MCF 10A (cell line): ENCODE measurements around the gene FCHSD2. TPM values are rescaled to one million over a fixed set of nuclear protein-coding genes. Genes with fewer than 3 reads are reported as not detected.

ENCODE experiments used
- BruUV-seq: library from RNA; stranded (reverse); fragments of 400-500 nt; replicated peaks from 2 replicates; lab custom pipeline; 2021; lab: Mats Ljungman, UMichigan
- CTCF ChIA-PET: fragments of 300-600 bp; sonication (Branson Sonifier 250); formaldehyde crosslinking; extraction: SDS; loops from one replicate; lab custom pipeline; 2021; ENCODE audit warnings: antibody characterized with exemption, inconsistent platforms; lab: Yijun Ruan, JAX
- POLR2A ChIA-PET: fragments of 300-600, 350-650 bp; sonication (Branson Sonifier 250); formaldehyde crosslinking; extraction: SDS; loops from one replicate; lab custom pipeline; 2020; ENCODE audit warnings: antibody characterized with exemption, inconsistent platforms; lab: Yijun Ruan, JAX
- DNase-seq: peaks from one replicate; pipeline ENCODE4 v3.0.0-alpha.2; 2018; ENCODE audit not compliant: unreplicated experiment
- H3K27ac Mint-ChIP-seq: one replicate; pipeline ENCODE4 v1.8.0; 2022; ENCODE audit warnings: mild to moderate bottlenecking, low read depth, mixed read lengths; ENCODE audit not compliant: unreplicated experiment
- H3K27me3 Mint-ChIP-seq: one replicate; pipeline ENCODE4 v1.8.0; 2022; ENCODE audit warnings: mixed read lengths; ENCODE audit not compliant: insufficient read depth, unreplicated experiment
- H3K36me3 Mint-ChIP-seq: one replicate; pipeline ENCODE4 v1.8.0; 2022; ENCODE audit warnings: mild to moderate bottlenecking, moderate library complexity, mixed read lengths; ENCODE audit not compliant: insufficient read depth, unreplicated experiment
- H3K4me1 Mint-ChIP-seq: one replicate; pipeline ENCODE4 v1.8.0; 2022; ENCODE audit warnings: mixed read lengths; ENCODE audit not compliant: insufficient read depth, unreplicated experiment
- H3K4me3 Mint-ChIP-seq: one replicate; pipeline ENCODE4 v1.8.0; 2022; ENCODE audit warnings: mild to moderate bottlenecking, moderate library complexity, mixed read lengths; ENCODE audit not compliant: unreplicated experiment
- H3K9me3 Mint-ChIP-seq: one replicate; pipeline ENCODE4 v1.8.0; 2022; ENCODE audit warnings: mixed read lengths; ENCODE audit not compliant: unreplicated experiment
- CTCF ChIP-seq: fragments of 200-600 bp; IDR thresholded peaks from one replicate; pipeline ENCODE4 v1.8.0; 2022; ENCODE audit warnings: antibody characterized with exemption, mild to moderate bottlenecking; ENCODE audit not compliant: unreplicated experiment
- intact Hi-C: fragments of 100-400 bp; cut with micrococcal nuclease; formaldehyde crosslinking; loops from 2 replicates; pipeline ENCODE4 v1.14.1; 2022
- total RNA-seq: library from RNA; stranded (reverse); gene quantifications from 2 replicates; pipeline ENCODE4 v1.2.3, GENCODE V29; 2022

Gene FCHSD2
- total RNA-seq, 1 experiment from 2014 or later = 12.8 TPM

- Mint-ChIP-seq H3K27me3 (no peaks in the 10 kb centered on the region), H3K27ac (no peak overlapping the region), H3K4me3 (no peak overlapping the region), H3K4me1 (no peaks in the 10 kb centered on the region), H3K36me3 (no peaks in the 10 kb centered on the region), H3K9me3 (no peaks in the 10 kb centered on the region)
- no peak for TF ChIP-seq CTCF
- CTCF ChIA-PET = interaction anchor here (0.6 kb wide), 1 partner anchor 293 kb away, joined by 3 read pairs; no protein-coding TSS in a partner anchor
- intact Hi-C loops = no loop called here
- POLR2A ChIA-PET = no interaction called here
- no peak for DNase-seq
- no TSS peak for BruUV-seq
These were observed 198.5 kb downstream of the FCHSD2 start for GRCh38 chr11:72943664-72944063.

DNA sequence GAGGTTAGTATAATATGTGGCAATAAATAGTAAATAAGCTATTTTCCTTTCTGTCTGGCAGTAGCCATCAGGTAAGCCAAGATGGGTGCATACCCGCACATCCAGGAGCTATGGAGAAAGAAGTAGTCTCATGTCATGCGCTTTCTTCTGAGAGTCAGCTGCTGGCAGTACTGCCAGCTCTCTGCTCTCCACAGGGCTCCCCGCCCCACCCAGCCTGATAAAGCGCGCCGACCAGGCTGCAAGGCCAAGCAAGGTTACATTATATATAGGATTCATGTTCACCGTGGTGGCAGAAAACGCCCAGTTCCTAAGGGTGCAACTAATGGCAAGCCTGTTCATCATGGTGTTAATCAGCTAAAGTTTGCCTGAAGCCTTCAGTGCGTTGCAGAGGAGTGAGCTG, 201.7 kb downstream of the FCHSD2 start:
- Mint-ChIP-seq H3K4me1 (no peaks in the 10 kb centered on the region), H3K9me3 (no peaks in the 10 kb centered on the region), H3K4me3 (no peak overlapping the region), H3K27me3 (no peaks in the 10 kb centered on the region), H3K27ac (no peak overlapping the region), H3K36me3 (no peaks in the 10 kb centered on the region)
- intact Hi-C loops = no loop called here
- CTCF ChIA-PET = interaction anchor here (0.6 to 1.7 kb wide), 5 partner anchors 11 to 238 kb away, joined by 3 to 7 read pairs (median 4); no protein-coding TSS in a partner anchor
- no TSS peak for BruUV-seq
- no peak for TF ChIP-seq CTCF
- DNase-seq = no peak
- POLR2A ChIA-PET = no interaction called here

DNA sequence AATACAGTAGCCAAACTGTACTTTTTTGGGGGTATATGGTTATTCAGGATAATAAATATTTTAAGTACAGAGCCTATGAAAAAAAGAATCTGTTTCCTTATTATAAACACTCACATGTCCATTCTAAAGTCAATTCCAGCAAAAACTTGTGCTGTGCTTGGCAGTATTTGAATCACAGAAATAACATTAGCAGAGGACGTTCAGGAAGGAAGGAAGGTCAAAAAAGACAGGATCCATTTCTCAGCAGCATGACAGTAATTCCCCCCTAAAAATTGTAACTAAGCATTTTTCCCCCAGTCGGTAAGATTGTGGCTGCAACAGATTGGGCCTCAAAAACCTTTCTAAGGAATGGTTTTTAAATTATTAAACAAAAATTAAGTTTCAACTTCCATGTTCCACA, 203.1 kb downstream of the FCHSD2 start:
- TF ChIP-seq CTCF = no peak
- Mint-ChIP-seq H3K4me1 (no peaks in the 10 kb centered on the region), H3K4me3 (no peak overlapping the region), H3K9me3 (no peaks in the 10 kb centered on the region), H3K27me3 (no peaks in the 10 kb centered on the region), H3K27ac (no peak overlapping the region), H3K36me3 (no peaks in the 10 kb centered on the region)
- POLR2A ChIA-PET = interaction anchor here (0.7 kb wide), 1 partner anchor 278 kb away, joined by 3 read pairs; no protein-coding TSS in a partner anchor
- intact Hi-C loops = no loop called here
- CTCF ChIA-PET = interaction anchor here (1.2 kb wide), 1 partner anchor 238 kb away, joined by 4 read pairs; no protein-coding TSS in a partner anchor
- DNase-seq = no peak
- BruUV-seq = no TSS peak

DNA sequence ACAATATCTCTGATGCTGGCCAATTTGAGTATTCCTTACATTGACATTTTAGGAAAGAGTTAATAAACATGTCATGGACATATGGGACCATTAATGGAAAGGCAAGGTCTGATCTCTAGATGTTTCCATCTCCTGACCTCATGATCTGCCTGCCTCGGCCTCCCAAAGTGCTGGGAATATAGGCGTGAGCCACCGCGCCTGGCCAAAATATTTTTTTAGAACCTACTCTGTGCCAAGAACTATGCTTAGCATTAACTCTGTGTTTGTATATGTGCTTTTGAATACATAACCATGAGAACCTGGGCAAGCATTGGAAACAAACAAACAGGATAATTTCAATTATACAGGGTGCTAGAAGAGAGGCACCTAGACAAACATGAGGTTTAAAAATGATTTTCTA, 204.7 kb downstream of the FCHSD2 start:
- BruUV-seq = no TSS peak
- no peak overlapping the region for H3K27ac Mint-ChIP-seq
- intact Hi-C loops = no loop called here
- no peak overlapping the region for H3K4me3 Mint-ChIP-seq
- TF ChIP-seq CTCF = no peak
- ChIA-PET POLR2A (interaction anchor here (0.7 kb wide), 1 partner anchor 14 kb away, joined by 3 read pairs; no protein-coding TSS in a partner anchor), CTCF (no interaction called here)
- H3K27me3 Mint-ChIP-seq = no peaks in the 10 kb centered on the region
- DNase-seq = no peak
- H3K4me1 Mint-ChIP-seq = no peaks in the 10 kb centered on the region
- H3K36me3 Mint-ChIP-seq = no peaks in the 10 kb centered on the region
- no peaks in the 10 kb centered on the region for H3K9me3 Mint-ChIP-seq
